H1 (cell line): ENCODE measurements around the gene OR2A25. TPM values are rescaled to one million over a fixed set of nuclear protein-coding genes. Genes with fewer than 3 reads are reported as not detected.

Experiments
- CTCF ChIA-PET: fragments of 300-600 bp; sonication (Branson Sonifier 250); formaldehyde crosslinking; loops from one replicate; lab custom pipeline; 2021; ENCODE audit not compliant: partially characterized antibody; lab: Charles Lee
- POLR2A ChIA-PET: fragments of 300-600 bp; sonication (Branson Sonifier 250); formaldehyde crosslinking; loops from one replicate; lab custom pipeline; 2021; ENCODE audit warnings: inconsistent platforms; ENCODE audit not compliant: partially characterized antibody; lab: Charles Lee
- DNase-seq, 2 experiments: peaks; one replicate each; pipeline versions ENCODE4 v3.0.0 to v3.0.0-alpha.2; 2010 to 2022; ENCODE audit warnings: low spot score in 2 of 2, low read depth in 1 of 2, mixed read lengths in 1 of 2
- FAIRE-seq: peaks from 2 replicates; lab custom pipeline; 2011; peaks lifted over from hg19 to GRCh38; lab: Jason Lieb, UNC
- H2AFZ ChIP-seq: 2 replicates; pipeline ENCODE4 v1.8.1; 2012; ENCODE audit warnings: low read length, inconsistent platforms
- H2AK5ac ChIP-seq: 2 replicates; pipeline ENCODE4 v1.6.1; 2013; ENCODE audit warnings: low read depth, low read length
- H2BK120ac ChIP-seq: replicated peaks from 2 replicates; pipeline ENCODE3; 2013; ENCODE audit warnings: low read depth, low read length, inconsistent platforms
- H2BK12ac ChIP-seq: 2 replicates; pipeline ENCODE4 v1.6.1; 2013; ENCODE audit warnings: low read depth, low read length
- H2BK15ac ChIP-seq: 2 replicates; pipeline ENCODE4 v1.6.1; 2013; ENCODE audit warnings: low read length
- H2BK20ac ChIP-seq: 2 replicates; pipeline ENCODE4 v1.6.1; 2013; ENCODE audit warnings: low read length
- H2BK5ac ChIP-seq: 2 replicates; pipeline ENCODE4 v1.6.1; 2013; ENCODE audit warnings: low read depth, low read length
- H3K14ac ChIP-seq: 2 replicates; pipeline ENCODE4 v1.6.1; 2013; ENCODE audit warnings: inconsistent platforms; ENCODE audit not compliant: insufficient read length
- H3K18ac ChIP-seq: 2 replicates; pipeline ENCODE4 v1.6.1; 2013; ENCODE audit warnings: low read length; ENCODE audit errors: extremely low read depth
- H3K23ac ChIP-seq: 2 replicates; pipeline ENCODE4 v1.6.1; 2013; ENCODE audit warnings: inconsistent platforms; ENCODE audit not compliant: insufficient read length
- H3K23me2 ChIP-seq: 2 replicates; pipeline ENCODE4 v1.6.1; 2013; ENCODE audit warnings: low read depth, low read length
- H3K27ac ChIP-seq: 2 replicates; pipeline ENCODE4 v1.6.1; 2011; ENCODE audit warnings: low read depth, low read length, inconsistent platforms
- H3K27me3 ChIP-seq, 4 experiments: replicated peaks in 1 of 4; 1 replicate in 1 of 4; 2 replicates in 3 of 4; pipeline versions ENCODE4 v1.6.1 to v1.8.1; 2011 to 2013; ENCODE audit warnings: low read length in 3 of 4, mild to moderate bottlenecking in 3 of 4, inconsistent platforms in 2 of 4, mixed read lengths in 2 of 4, moderate library complexity in 1 of 4; ENCODE audit not compliant: control insufficient read depth in 3 of 4, insufficient read depth in 3 of 4; ENCODE audit errors: extremely low read depth in 1 of 4
- H3K36me3 ChIP-seq, 4 experiments: 2 replicates each; pipeline versions ENCODE4 v1.6.1 to v1.8.1; 2011 to 2013; ENCODE audit warnings: mild to moderate bottlenecking in 4 of 4, low read length in 3 of 4, moderate library complexity in 2 of 4, control low read depth in 1 of 4, inconsistent platforms in 1 of 4; ENCODE audit not compliant: insufficient read depth in 4 of 4, control insufficient read depth in 2 of 4
- H3K4ac ChIP-seq: replicated peaks from 2 replicates; pipeline ENCODE3; 2013; ENCODE audit warnings: low read length, low read depth, mixed read lengths, inconsistent platforms; ENCODE audit not compliant: insufficient read length
- H3K4me1 ChIP-seq, 4 experiments: replicated peaks in 1 of 4; 1 replicate in 1 of 4; 2 replicates in 3 of 4; pipeline versions ENCODE4 v1.6.1 to v1.8.1; 2011 to 2013; ENCODE audit warnings: low read length in 3 of 4, inconsistent platforms in 2 of 4, mixed read lengths in 1 of 4; ENCODE audit not compliant: insufficient read depth in 4 of 4, control insufficient read depth in 3 of 4
- H3K4me2 ChIP-seq, 2 experiments: 2 replicates each; pipeline versions ENCODE4 v1.6.1 to v1.8.1; 2011 to 2013; ENCODE audit warnings: low read depth in 2 of 2, low read length in 2 of 2, control low read depth in 1 of 2, inconsistent platforms in 1 of 2, mild to moderate bottlenecking in 1 of 2; ENCODE audit not compliant: insufficient read depth in 1 of 2
- H3K4me3 ChIP-seq, 4 experiments: fragments of 200-600, 300-600 bp in 1 of 4; sonication (generic), shearing (Covaris generic), sonication (Bioruptor Twin) in 1 of 4; 2 replicates each; pipeline versions ENCODE4 v1.5.1 to v1.8.1; 2011 to 2016; ENCODE audit warnings: low read length in 4 of 4, low read depth in 3 of 4, control low read depth in 2 of 4, inconsistent platforms in 2 of 4, mild to moderate bottlenecking in 2 of 4, mixed read lengths in 1 of 4, moderate library complexity in 1 of 4; ENCODE audit not compliant: insufficient read depth in 2 of 4; ENCODE audit errors: extremely low read depth in 1 of 4
- H3K56ac ChIP-seq: replicated peaks from 2 replicates; pipeline ENCODE3; 2013; ENCODE audit warnings: low read depth, mild to moderate bottlenecking, mixed read lengths, low read length, inconsistent platforms; ENCODE audit not compliant: insufficient read length
- H3K79me1 ChIP-seq: 2 replicates; pipeline ENCODE4 v1.6.1; 2013; ENCODE audit warnings: low read depth, low read length, control low read depth
- H3K79me2 ChIP-seq, 2 experiments: 2 replicates each; pipeline versions ENCODE4 v1.6.1 to v1.8.1; 2012 to 2013; ENCODE audit warnings: low read length in 2 of 2, mild to moderate bottlenecking in 2 of 2, inconsistent platforms in 1 of 2; ENCODE audit not compliant: insufficient read depth in 2 of 2, control insufficient read depth in 1 of 2
- H3K9ac ChIP-seq, 4 experiments: replicated peaks in 1 of 4; 1 replicate in 1 of 4; 2 replicates in 3 of 4; pipeline versions ENCODE4 v1.6.1 to v1.8.1; 2011 to 2013; ENCODE audit warnings: low read depth in 3 of 4, low read length in 3 of 4, control low read depth in 2 of 4, mild to moderate bottlenecking in 2 of 4, moderate library complexity in 2 of 4, inconsistent platforms in 1 of 4; ENCODE audit errors: extremely low read depth in 1 of 4
- H3K9me3 ChIP-seq, 2 experiments: 2 replicates each; pipeline versions ENCODE4 v1.6.1 to v1.8.1; 2012 to 2013; ENCODE audit warnings: mild to moderate bottlenecking in 2 of 2, moderate library complexity in 2 of 2, control low read depth in 1 of 2, inconsistent platforms in 1 of 2, low read depth in 1 of 2, low read length in 1 of 2, mixed read lengths in 1 of 2; ENCODE audit not compliant: insufficient read depth in 2 of 2
- H4K20me1 ChIP-seq, 2 experiments: replicated peaks in 1 of 2; 2 replicates each; pipeline versions ENCODE3 to v1.8.1; 2011 to 2013; ENCODE audit warnings: inconsistent platforms in 2 of 2, low read length in 2 of 2, mild to moderate bottlenecking in 1 of 2; ENCODE audit not compliant: insufficient read depth in 2 of 2, control insufficient read depth in 1 of 2
- H4K5ac ChIP-seq: 2 replicates; pipeline ENCODE4 v1.6.1; 2013; ENCODE audit warnings: low read length, low read depth, mixed read lengths, inconsistent platforms; ENCODE audit not compliant: insufficient read length
- H4K8ac ChIP-seq: 2 replicates; pipeline ENCODE4 v1.8.0; 2013; ENCODE audit warnings: mild to moderate bottlenecking, moderate library complexity, low read length, inconsistent platforms; ENCODE audit not compliant: insufficient read depth; ENCODE audit errors: extremely low read depth
- H4K91ac ChIP-seq: replicated peaks from 2 replicates; pipeline ENCODE3; 2013; ENCODE audit warnings: low read length, mixed read lengths, inconsistent platforms; ENCODE audit not compliant: insufficient read length
- BCL11A ChIP-seq, 2 experiments: IDR thresholded peaks; one replicate each; pipeline ENCODE4 v1.6.1; 2011; ENCODE audit warnings: low read depth in 2 of 2, low read length in 2 of 2, mild to moderate bottlenecking in 2 of 2
- MAFK ChIP-seq: IDR thresholded peaks from 2 replicates; pipeline ENCODE4 v1.6.1; 2012; ENCODE audit warnings: low read depth, mild to moderate bottlenecking, improper control_type of control experiment, low read length
- RBBP5 ChIP-seq: IDR thresholded peaks from 2 replicates; pipeline ENCODE4 v1.7.1; 2012; ENCODE audit warnings: low read depth, mild to moderate bottlenecking, inconsistent platforms, low read length, moderate library complexity, borderline replicate concordance
- SP2 ChIP-seq: IDR thresholded peaks from 2 replicates; pipeline ENCODE4 v1.6.1; 2012; ENCODE audit warnings: mild to moderate bottlenecking, low read length, inconsistent platforms
- WGBS, 2 experiments: shearing (Covaris generic) in 1 of 2; methylation state at CpG; one replicate each; pipeline versions ENCODE4 v1.1.6 to v1.1.7; 2013 to 2015; ENCODE audit warnings: low lambda C conversion rate in 2 of 2, mixed read lengths in 2 of 2, inconsistent platforms in 1 of 2, low coverage in 1 of 2, missing lambda C conversion rate in 1 of 2; ENCODE audit not compliant: insufficient replicate concordance in 2 of 2, insufficient coverage in 1 of 2, insufficient read length in 1 of 2; ENCODE audit errors: extremely low coverage in 1 of 2, missing lambda C conversion rate in 1 of 2; 5-methylcytosine and 5-hydroxymethylcytosine counted together
- polyA plus RNA-seq, 7 experiments: library from polyadenylated mRNA; depleted of rRNA in 3 of 7; stranded (reverse) in 5 of 7; unstranded in 2 of 7; fragments of >200 nt in 5 of 7; fragments of 200-250 nt in 2 of 7; gene quantifications; 1 replicate in 5 of 7; 2 replicates in 1 of 7; 4 replicates in 1 of 7; pipeline versions ENCODE4 v1.2.1 to v1.2.3, GENCODE V29; 2011 to 2013; ENCODE audit warnings: missing spikeins in 2 of 7, mixed read lengths in 2 of 7
- total RNA-seq: library from RNA; stranded (reverse); fragmentation: NEBNext Ultra II Directional; extraction: Animal tissue kit (Norgen Biotek cat#: 25700); gene quantifications from 2 replicates; pipeline ENCODE4 v1.2.1, GENCODE V29; 2021

OR2A25 gene
- total and polyA plus RNA-seq, 2 of the 8 experiments (the other 6 are each of a cell fraction or from before 2014, with no cell fraction given): not detected

DNA sequence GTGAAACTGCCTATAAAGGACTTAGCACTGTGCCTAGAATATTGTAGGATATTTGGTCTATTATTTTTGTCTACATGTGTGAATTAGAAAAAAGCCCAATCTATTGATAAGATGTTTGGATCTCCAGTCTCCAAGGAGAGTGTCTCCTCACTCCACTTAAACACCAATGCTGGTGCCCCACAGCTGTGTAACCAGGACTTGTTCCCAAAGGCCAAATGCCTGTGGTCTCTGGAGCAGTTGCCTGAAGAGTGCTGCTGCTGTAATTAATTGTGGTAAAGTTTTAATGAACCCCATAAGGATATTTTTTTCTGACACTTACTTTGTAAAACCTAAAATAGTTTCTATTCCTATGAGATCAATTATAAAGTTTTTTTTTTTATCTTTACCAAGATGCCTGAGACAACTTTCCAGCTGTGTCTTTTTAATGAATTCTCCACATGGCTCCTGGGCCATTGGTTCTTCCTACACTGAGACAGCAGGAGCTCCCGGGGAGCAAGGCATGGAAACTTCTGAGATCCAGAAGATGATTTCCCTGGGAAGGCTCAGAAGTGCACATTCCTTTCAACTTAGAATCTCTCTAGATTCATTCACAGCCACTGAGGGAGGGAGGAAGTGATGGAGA, 32.1 kb upstream of the OR2A25 start:
- no peak overlapping the region for H2BK20ac ChIP-seq
- H3K36me3 ChIP-seq: no peaks in the 10 kb centered on the region
- H4K8ac ChIP-seq: no peak overlapping the region
- POLR2A ChIA-PET: no interaction called here
- H3K27ac ChIP-seq: no peak overlapping the region
- H3K27me3 ChIP-seq: no peaks in the 10 kb centered on the region
- no peaks in the 10 kb centered on the region for H3K79me2 ChIP-seq
- no peaks in the 10 kb centered on the region for H3K79me1 ChIP-seq
- H2BK120ac ChIP-seq: no peak overlapping the region
- no peak overlapping the region for H3K56ac ChIP-seq
- DNase-seq (no peak), FAIRE-seq (no peak)
- no peak overlapping the region for H3K18ac ChIP-seq
- no peak overlapping the region for H2AK5ac ChIP-seq
- no peaks in the 10 kb centered on the region for H3K4me1 ChIP-seq
- no peaks in the 10 kb centered on the region for H3K9me3 ChIP-seq
- no peak overlapping the region for H2AFZ ChIP-seq
- H4K5ac ChIP-seq: no peak overlapping the region
- H2BK5ac ChIP-seq: no peak overlapping the region
- no peak overlapping the region for H2BK15ac ChIP-seq
- no peak overlapping the region for H3K9ac ChIP-seq
- no peaks in the 10 kb centered on the region for H4K20me1 ChIP-seq
- H3K4me2 ChIP-seq: no peak overlapping the region
- H2BK12ac ChIP-seq: no peak overlapping the region
- H4K91ac ChIP-seq: no peak overlapping the region
- H3K4ac ChIP-seq: no peak overlapping the region
- H3K23ac ChIP-seq: no peak overlapping the region
- H3K4me3 ChIP-seq: no peak overlapping the region
- 69% methylated on average over 1 of the region's 1 CpG; no CpG with 5 or more reads in 1 of the 2 experiments for WGBS, 2 experiments
- CTCF ChIA-PET: interaction anchor here (0.7 to 2.4 kb wide), 7 partner anchors 10 to 40 kb away, joined by 3 to 8 read pairs (median 3); partner anchors contain the start of gene OR2A5
- H3K14ac ChIP-seq: no peak overlapping the region
- TF ChIP-seq SP2 (no peak), RBBP5 (no peak), BCL11A (IDR thresholded peaks at IDR 0.05; ENCODE audit: low read depth in 2 of 2, low read length in 2 of 2) (no peak), MAFK (no peak)
- no peaks in the 10 kb centered on the region for H3K23me2 ChIP-seq
